Stimulated activated CD4-positive, alpha-beta T cell treated with anti-CD3 and anti-CD28 coated beads, TNF-alpha, amount 100 ng/mL, for 24 hours (primary cell): ENCODE data around the gene CTDSP1.

Experiments
- DNase-seq, 3 experiments: peaks; one replicate each; pipeline ENCODE4 v3.0.0-alpha.2; 2020; ENCODE audit warnings: low read depth in 3 of 3

Gene CTDSP1

GRCh38 chr2:218383892-218384519, 15.7 kb upstream of the CTDSP1 start:
- DNase-seq: no peak

GRCh38 chr2:218384975-218385374, 14.7 kb upstream of the CTDSP1 start:
- DNase-seq: no peak

GRCh38 chr2:218386505-218387368, 12.9 kb upstream of the CTDSP1 start:
- DNase-seq: no peak

GRCh38 chr2:218387369-218388194, 12.1 kb upstream of the CTDSP1 start:
- DNase-seq: no peak

GRCh38 chr2:218389333-218390150, 10.1 kb upstream of the CTDSP1 start:
- DNase-seq: no peak

GRCh38 chr2:218391202-218391601, 8.5 kb upstream of the CTDSP1 start:
- DNase-seq: no peak

- DNase-seq: no peak
Measured at GRCh38 chr2:218392459-218392858, 7.2 kb upstream of the CTDSP1 start.

- no peak for DNase-seq
Measured at GRCh38 chr2:218392891-218393462, 6.7 kb upstream of the CTDSP1 start.

GRCh38 chr2:218393750-218394290, 5.8 kb upstream of the CTDSP1 start:
- DNase-seq: no peak

GRCh38 chr2:218394298-218395089, 5.2 kb upstream of the CTDSP1 start:
- DNase-seq: no peak

- DNase-seq: no peak
Measured at GRCh38 chr2:218395090-218395444, 4.6 kb upstream of the CTDSP1 start.

- DNase-seq: no peak
Measured at GRCh38 chr2:218395456-218395825, 4.2 kb upstream of the CTDSP1 start.

GRCh38 chr2:218395826-218396687, 3.6 kb upstream of the CTDSP1 start:
- DNase-seq: peak; percentile 82 to 92 (median 82)

GRCh38 chr2:218396688-218397462, 2.8 kb upstream of the CTDSP1 start:
- peak in 2 of 3 experiments; percentile 22 to 53 for DNase-seq

GRCh38 chr2:218397463-218397819, 2.2 kb upstream of the CTDSP1 start:
- DNase-seq: no peak

GRCh38 chr2:218397820-218398436, 1.7 kb upstream of the CTDSP1 start:
- DNase-seq: peak in 1 of 3 experiments; percentile 58

GRCh38 chr2:218398437-218399390, 954 bp upstream of the CTDSP1 start:
- peak in 2 of 3 experiments; percentile 24 to 61 for DNase-seq
